ENCODE results near the gene RXFP3.

RXFP3 gene

DNA sequence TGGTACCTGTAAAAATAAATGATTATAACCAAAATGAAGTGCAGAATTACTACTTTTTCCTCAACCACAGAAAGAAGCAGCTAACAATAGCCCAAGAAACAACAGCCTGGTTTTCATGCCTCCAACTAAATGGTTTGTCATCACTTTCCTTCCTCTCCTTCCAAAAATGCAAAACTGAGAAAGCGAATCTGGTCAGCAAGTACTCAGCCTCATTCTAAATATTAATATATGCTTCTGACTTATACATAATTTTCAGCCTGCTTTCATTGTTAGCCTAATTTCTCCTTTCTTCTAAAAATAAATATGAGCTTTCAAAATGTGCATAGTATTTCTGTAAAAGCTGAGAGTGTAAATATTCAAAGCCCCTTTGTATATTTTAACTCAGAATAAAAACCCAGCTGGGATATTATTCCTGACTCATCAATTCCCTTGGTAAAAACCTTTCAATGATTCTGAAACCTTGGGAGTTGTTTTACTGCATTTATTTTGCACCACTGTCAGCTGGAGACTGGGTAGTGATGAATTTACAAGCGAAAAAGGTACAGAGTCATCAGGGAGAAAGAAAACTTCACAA, 21.5 kb downstream of the RXFP3 start:
- Histone ChIP-seq H3K36me3 (ENCODE audit: control insufficient read depth, insufficient read depth, low read length) (no peaks in the 10 kb centered on the region), H3K27ac (ENCODE audit: low read depth, low read length, severe bottlenecking) (no peak overlapping the region), H3K4me1 (ENCODE audit: control insufficient read depth, insufficient read depth, low read length, poor library complexity, severe bottlenecking) (no peaks in the 10 kb centered on the region), H3K9me3 (ENCODE audit: control insufficient read depth, low read length) (no peaks in the 10 kb centered on the region), H3K4me3 (ENCODE audit: extremely low read depth, insufficient read depth, low read length, poor library complexity, severe bottlenecking) (no peak overlapping the region)
- WGBS, 2 experiments (ENCODE audit: insufficient coverage in 2 of 2), result 60% methylated on average over 1 of the region's 2 CpGs; no CpG with 5 or more reads in 1 of the 2 experiments

DNA sequence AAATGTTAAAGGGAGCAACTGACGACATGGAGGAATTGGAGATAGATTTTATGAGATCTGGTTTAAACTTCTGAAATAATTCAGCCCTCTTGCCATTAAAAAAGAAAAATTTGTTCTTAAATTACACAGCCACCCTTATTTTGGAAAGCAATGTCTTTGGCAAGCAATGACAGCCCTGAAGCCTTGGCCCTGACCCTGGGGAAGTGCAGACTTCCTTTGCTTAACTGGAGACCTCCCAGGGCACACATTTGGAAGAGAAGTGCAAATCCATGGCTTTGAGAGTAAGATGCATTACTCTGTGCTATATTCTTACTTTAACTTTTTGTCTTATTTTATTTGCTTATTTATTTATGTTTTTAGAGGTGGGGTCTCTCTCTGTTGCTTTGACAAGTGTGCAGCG, 22.0 kb downstream of the RXFP3 start:
- Histone ChIP-seq H3K4me3 (ENCODE audit: extremely low read depth, insufficient read depth, low read length, poor library complexity, severe bottlenecking) (no peak overlapping the region), H3K27ac (ENCODE audit: low read depth, low read length, severe bottlenecking) (no peak overlapping the region), H3K4me1 (ENCODE audit: control insufficient read depth, insufficient read depth, low read length, poor library complexity, severe bottlenecking) (no peaks in the 10 kb centered on the region), H3K36me3 (ENCODE audit: control insufficient read depth, insufficient read depth, low read length) (no peaks in the 10 kb centered on the region), H3K9me3 (ENCODE audit: control insufficient read depth, low read length) (no peaks in the 10 kb centered on the region)
- WGBS, 2 experiments (ENCODE audit: insufficient coverage in 2 of 2), result 100% methylated on average over 1 of the region's 2 CpGs

DNA sequence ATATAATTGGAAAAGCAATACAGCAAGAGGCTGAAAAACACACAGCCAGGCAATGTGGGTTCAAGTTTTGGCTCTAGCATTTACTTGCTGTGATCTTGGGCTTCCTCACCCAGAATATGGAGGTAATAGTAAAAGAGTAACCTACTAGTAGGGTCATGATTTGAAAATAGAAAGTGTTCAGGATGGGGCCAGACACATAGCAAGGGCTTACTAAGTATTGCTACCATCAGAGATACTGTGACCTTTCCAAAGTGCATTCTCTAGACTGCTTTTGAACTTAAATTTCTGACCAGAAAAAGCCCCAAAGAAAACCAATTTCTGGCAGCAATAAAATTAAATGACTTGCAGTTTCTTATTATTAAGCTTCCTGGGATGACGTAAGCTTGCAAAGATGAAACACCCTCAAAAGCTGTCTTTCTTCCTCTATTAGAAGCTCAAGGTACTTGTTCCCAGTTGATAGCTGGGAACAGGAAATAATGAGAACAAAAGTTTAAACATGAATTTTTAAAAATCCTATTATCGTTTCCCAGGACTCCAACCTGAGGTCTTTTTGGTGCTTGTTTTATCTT, 28.0 kb downstream of the RXFP3 start:
- no CpG with 5 or more reads among the region's 2 CpGs for WGBS, 2 experiments (ENCODE audit: insufficient coverage in 2 of 2)
- no peak overlapping the region for H3K27ac ChIP-seq (ENCODE audit: low read depth, low read length, severe bottlenecking)
- H3K4me3 ChIP-seq (ENCODE audit: extremely low read depth, insufficient read depth, low read length, poor library complexity, severe bottlenecking), result no peak overlapping the region
- no peaks in the 10 kb centered on the region for H3K36me3 ChIP-seq (ENCODE audit: control insufficient read depth, insufficient read depth, low read length)
- H3K9me3 ChIP-seq (ENCODE audit: control insufficient read depth, low read length), result no peaks in the 10 kb centered on the region
- H3K4me1 ChIP-seq (ENCODE audit: control insufficient read depth, insufficient read depth, low read length, poor library complexity, severe bottlenecking), result no peaks in the 10 kb centered on the region

DNA sequence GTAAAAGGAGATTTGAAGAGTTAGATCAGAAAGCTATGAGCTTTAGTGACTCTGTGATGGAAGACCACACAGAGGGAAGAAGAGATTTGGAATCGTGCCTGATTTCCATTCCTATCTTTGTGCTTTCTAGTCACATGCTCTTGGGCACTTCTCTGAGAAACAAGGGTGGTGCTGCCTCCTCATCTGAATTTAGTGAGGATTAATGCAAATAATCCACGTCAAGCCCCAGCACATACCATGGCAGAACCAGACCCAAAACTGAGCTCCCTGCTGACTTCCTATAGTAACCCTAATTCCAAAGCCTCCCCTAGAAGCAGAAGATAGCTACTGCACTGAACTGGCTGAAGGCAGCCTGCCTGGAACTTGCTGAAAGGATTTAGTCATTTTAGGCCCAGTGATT, 30.6 kb downstream of the RXFP3 start:
- no peak overlapping the region for H3K27ac ChIP-seq (ENCODE audit: low read depth, low read length, severe bottlenecking)
- H3K4me3 ChIP-seq (ENCODE audit: extremely low read depth, insufficient read depth, low read length, poor library complexity, severe bottlenecking), result no peak overlapping the region
- 63 to 71% methylated on average over 1 to 2 of the region's 2 CpGs for WGBS, 2 experiments (ENCODE audit: insufficient coverage in 2 of 2)
- H3K36me3 ChIP-seq (ENCODE audit: control insufficient read depth, insufficient read depth, low read length), result no peaks in the 10 kb centered on the region
- H3K4me1 ChIP-seq (ENCODE audit: control insufficient read depth, insufficient read depth, low read length, poor library complexity, severe bottlenecking), result no peaks in the 10 kb centered on the region
- H3K9me3 ChIP-seq (ENCODE audit: control insufficient read depth, low read length), result no peaks in the 10 kb centered on the region

DNA sequence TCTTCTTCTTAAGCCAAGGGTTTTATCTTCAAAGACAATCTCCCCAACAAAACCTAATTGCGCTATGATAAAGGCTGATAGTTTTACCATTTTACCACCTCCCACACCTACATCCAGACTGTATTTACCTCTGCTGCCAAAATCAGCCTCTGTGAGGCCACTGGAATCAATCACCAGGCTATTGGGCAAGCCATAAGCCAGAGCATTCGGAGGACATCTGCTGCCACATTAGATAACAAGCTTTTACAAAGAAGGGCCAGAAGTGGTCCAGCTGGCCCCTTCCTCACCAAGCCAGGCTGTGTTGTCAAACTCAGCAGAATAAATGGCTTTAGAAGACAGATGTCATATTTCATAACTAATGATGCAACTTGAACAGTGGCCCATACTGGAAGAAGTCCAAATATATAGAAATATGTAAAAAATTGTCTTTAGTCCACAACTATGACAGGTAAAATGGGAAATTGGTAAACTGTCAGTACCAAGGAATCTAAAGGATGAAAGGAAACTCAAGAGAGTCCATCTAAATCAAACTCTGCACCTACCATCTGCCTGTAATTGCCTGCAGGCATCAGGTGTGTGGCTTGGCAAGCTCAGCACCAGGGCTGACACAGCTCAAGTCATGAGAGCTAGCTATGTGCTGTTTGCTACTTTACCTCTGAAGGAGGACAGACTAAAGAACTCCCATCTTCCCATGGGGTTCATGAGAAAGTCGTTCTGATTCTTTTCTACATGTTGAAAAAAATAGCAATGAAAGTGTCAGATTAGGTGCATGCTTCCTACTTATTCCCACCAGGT, 32.2 kb downstream of the RXFP3 start:
- 96 to 100% methylated on average over 2 to 3 of the region's 3 CpGs for WGBS, 2 experiments (ENCODE audit: insufficient coverage in 2 of 2)
- H3K4me1 ChIP-seq (ENCODE audit: control insufficient read depth, insufficient read depth, low read length, poor library complexity, severe bottlenecking), result no peaks in the 10 kb centered on the region
- H3K4me3 ChIP-seq (ENCODE audit: extremely low read depth, insufficient read depth, low read length, poor library complexity, severe bottlenecking), result no peak overlapping the region
- H3K36me3 ChIP-seq (ENCODE audit: control insufficient read depth, insufficient read depth, low read length), result no peaks in the 10 kb centered on the region
- no peak overlapping the region for H3K27ac ChIP-seq (ENCODE audit: low read depth, low read length, severe bottlenecking)
- no peaks in the 10 kb centered on the region for H3K9me3 ChIP-seq (ENCODE audit: control insufficient read depth, low read length)

DNA sequence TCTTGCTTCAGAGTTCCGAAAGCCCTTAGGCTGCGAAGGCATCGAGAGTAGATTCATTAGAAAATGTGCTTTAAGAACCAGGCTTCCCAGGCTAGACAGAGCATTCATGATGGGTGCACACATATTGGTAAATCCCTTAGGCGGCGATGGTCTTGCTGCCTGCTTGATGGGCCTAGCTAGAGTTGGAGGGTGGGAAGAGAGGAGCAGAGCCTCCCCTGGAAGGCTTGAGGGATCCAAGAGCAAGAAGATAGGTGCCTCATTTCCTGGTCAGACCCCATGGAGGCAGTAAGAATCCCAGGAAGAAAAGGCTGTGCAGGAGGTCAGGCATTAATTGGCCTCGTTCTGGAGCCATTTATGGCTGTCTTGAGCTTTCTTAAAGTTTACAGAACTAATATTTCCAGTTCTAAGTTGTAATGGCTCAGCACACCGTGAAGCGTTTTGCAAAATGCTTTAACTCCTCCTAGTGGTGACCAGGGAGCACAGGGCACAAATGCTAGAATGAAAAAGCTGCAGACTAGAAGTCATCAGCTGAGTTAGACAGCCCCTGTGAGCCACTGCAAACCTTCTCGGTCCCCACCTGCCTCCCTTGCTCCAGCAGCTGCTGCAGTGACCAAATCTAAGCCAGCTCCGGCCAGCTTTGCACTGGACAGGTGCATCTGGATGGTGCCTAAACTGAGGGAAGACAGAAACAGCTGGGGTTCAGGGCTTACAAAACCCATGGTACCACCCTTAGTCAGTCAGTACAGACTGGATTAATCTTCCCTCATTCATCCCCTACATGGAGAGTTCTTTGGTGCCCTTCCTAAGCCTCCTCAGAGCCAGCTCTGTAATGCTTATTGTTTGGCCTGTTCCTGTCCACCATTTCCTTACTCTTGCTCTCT, 33.6 kb downstream of the RXFP3 start:
- no peaks in the 10 kb centered on the region for H3K36me3 ChIP-seq (ENCODE audit: control insufficient read depth, insufficient read depth, low read length)
- no peaks in the 10 kb centered on the region for H3K9me3 ChIP-seq (ENCODE audit: control insufficient read depth, low read length)
- H3K27ac ChIP-seq (ENCODE audit: low read depth, low read length, severe bottlenecking), result no peak overlapping the region
- no peak overlapping the region for H3K4me3 ChIP-seq (ENCODE audit: extremely low read depth, insufficient read depth, low read length, poor library complexity, severe bottlenecking)
- 50 to 58% methylated on average over 8 to 9 of the region's 10 CpGs for WGBS, 2 experiments (ENCODE audit: insufficient coverage in 2 of 2)
- H3K4me1 ChIP-seq (ENCODE audit: control insufficient read depth, insufficient read depth, low read length, poor library complexity, severe bottlenecking), result no peaks in the 10 kb centered on the region

DNA sequence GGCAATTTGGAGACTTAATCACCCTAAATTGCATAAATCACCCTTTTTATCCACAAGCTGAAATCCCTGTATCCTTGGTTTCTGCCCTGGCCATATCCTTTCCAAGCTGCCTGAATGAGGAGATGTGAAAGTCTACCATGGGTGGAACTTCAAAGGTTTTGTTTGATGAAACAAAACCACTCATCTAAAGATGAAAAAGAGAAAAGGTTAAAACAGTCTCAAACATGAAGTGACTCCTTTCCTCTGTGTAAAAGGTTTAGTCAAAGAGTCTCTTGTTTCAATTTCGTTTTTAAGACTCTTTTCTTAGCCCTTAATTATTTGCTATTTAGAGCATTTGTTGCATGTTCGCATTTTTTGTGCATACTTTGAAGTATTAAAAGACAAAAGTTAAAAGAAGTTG, 37.1 kb downstream of the RXFP3 start:
- Histone ChIP-seq H3K27ac (ENCODE audit: low read depth, low read length, severe bottlenecking) (no peak overlapping the region), H3K9me3 (ENCODE audit: control insufficient read depth, low read length) (no peaks in the 10 kb centered on the region), H3K4me1 (ENCODE audit: control insufficient read depth, insufficient read depth, low read length, poor library complexity, severe bottlenecking) (no peaks in the 10 kb centered on the region), H3K36me3 (ENCODE audit: control insufficient read depth, insufficient read depth, low read length) (no peaks in the 10 kb centered on the region), H3K4me3 (ENCODE audit: extremely low read depth, insufficient read depth, low read length, poor library complexity, severe bottlenecking) (no peak overlapping the region)
- WGBS, 2 experiments (ENCODE audit: insufficient coverage in 2 of 2), result no CpG with 5 or more reads among the region's 2 CpGs

DNA sequence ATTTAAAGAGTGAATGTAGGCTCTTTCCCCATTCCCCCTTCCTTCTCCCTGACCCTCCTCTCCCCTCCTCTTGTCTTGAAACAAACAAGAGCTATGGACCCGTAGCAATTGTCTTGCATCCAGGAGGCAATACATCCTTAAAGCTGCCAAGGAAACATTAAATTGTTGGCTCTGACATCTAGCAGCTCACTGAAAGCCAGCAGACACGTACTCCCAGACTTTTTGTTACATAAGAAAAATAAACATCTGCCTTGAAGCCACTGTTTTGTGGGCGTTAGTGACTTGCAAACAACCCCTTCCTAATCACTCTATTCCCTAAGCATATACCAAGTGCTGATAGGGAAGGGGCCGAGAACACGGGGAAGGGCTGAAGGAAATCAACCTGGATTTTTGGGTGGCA, 39.7 kb downstream of the RXFP3 start:
- H3K36me3 ChIP-seq (ENCODE audit: control insufficient read depth, insufficient read depth, low read length), result no peaks in the 10 kb centered on the region
- H3K27ac ChIP-seq (ENCODE audit: low read depth, low read length, severe bottlenecking), result no peak overlapping the region
- no peaks in the 10 kb centered on the region for H3K9me3 ChIP-seq (ENCODE audit: control insufficient read depth, low read length)
- H3K4me3 ChIP-seq (ENCODE audit: extremely low read depth, insufficient read depth, low read length, poor library complexity, severe bottlenecking), result no peak overlapping the region
- H3K4me1 ChIP-seq (ENCODE audit: control insufficient read depth, insufficient read depth, low read length, poor library complexity, severe bottlenecking), result no peaks in the 10 kb centered on the region
- WGBS, 2 experiments (ENCODE audit: insufficient coverage in 2 of 2), result 71 to 74% methylated on average over 2 to 4 of the region's 5 CpGs

DNA sequence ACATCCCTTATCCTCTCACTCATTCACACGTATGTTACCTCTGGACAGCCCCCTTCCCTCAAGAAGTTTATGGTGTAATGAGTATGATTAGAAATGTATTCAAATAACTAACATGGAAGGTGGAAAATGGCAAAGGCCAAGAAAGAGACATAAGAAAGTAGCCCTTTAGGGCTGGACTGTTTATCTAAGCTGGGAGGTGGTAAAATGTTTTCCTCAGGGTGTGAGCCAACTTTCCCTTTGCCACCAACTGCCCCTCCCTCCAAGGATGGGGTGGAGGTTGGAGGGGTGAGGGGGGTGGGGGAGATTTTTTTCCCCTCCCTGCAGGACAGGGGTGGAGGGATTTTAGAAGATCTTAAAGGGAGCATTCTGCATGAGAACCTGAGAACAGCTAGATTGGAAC, 40.1 kb downstream of the RXFP3 start:
- Histone ChIP-seq H3K4me1 (ENCODE audit: control insufficient read depth, insufficient read depth, low read length, poor library complexity, severe bottlenecking) (no peaks in the 10 kb centered on the region), H3K9me3 (ENCODE audit: control insufficient read depth, low read length) (no peaks in the 10 kb centered on the region), H3K36me3 (ENCODE audit: control insufficient read depth, insufficient read depth, low read length) (no peaks in the 10 kb centered on the region), H3K4me3 (ENCODE audit: extremely low read depth, insufficient read depth, low read length, poor library complexity, severe bottlenecking) (no peak overlapping the region), H3K27ac (ENCODE audit: low read depth, low read length, severe bottlenecking) (no peak overlapping the region)
- no CpG with 5 or more reads among the region's 1 CpG for WGBS, 2 experiments (ENCODE audit: insufficient coverage in 2 of 2)

DNA sequence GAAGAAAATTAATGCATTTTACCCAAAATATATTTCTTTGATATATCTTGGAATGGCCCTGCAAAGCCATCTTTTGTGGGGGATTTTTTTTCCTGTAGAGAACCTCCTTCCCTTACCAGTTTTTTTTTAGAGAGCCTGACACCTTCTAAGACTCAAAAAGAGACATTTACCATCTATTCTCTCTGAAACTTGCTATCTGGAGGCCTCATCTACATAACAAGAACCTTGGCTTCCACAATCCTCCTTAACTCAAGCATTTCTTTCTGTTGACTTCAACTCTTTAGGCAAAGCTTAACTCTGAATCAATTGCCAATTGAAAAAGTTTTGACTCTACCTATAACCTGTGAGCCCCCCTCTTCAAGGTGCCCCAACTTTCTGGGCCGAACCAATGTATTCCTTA, 42.1 kb downstream of the RXFP3 start:
- H3K4me1 ChIP-seq (ENCODE audit: control insufficient read depth, insufficient read depth, low read length, poor library complexity, severe bottlenecking), result no peaks in the 10 kb centered on the region
- H3K36me3 ChIP-seq (ENCODE audit: control insufficient read depth, insufficient read depth, low read length), result no peaks in the 10 kb centered on the region
- no peak overlapping the region for H3K4me3 ChIP-seq (ENCODE audit: extremely low read depth, insufficient read depth, low read length, poor library complexity, severe bottlenecking)
- no peak overlapping the region for H3K27ac ChIP-seq (ENCODE audit: low read depth, low read length, severe bottlenecking)
- 75 to 78% methylated on average over 1 of the region's 1 CpG for WGBS, 2 experiments (ENCODE audit: insufficient coverage in 2 of 2)
- no peaks in the 10 kb centered on the region for H3K9me3 ChIP-seq (ENCODE audit: control insufficient read depth, low read length)

Data from mesodermal cell (in vitro differentiated cells).